ENCODE results near the gene RAB3C.

RAB3C gene

GRCh38 chr5:58827463-58827862 lies 244.6 kb downstream of the RAB3C start:
- no peak for DNase-seq (ENCODE audit: low read depth in 2 of 2)

- DNase-seq (ENCODE audit: low read depth in 2 of 2) = no peak
These were observed 245.4 kb downstream of the RAB3C start for GRCh38 chr5:58828258-58828657.

GRCh38 chr5:58834242-58835225 lies 251.7 kb downstream of the RAB3C start:
- DNase-seq (ENCODE audit: low read depth in 2 of 2) = no peak

- DNase-seq (ENCODE audit: low read depth in 2 of 2) = no peak
These were observed 253.5 kb downstream of the RAB3C start for GRCh38 chr5:58836351-58836750.

GRCh38 chr5:58838729-58839128 lies 255.9 kb downstream of the RAB3C start:
- no peak for DNase-seq (ENCODE audit: low read depth in 2 of 2)

GRCh38 chr5:58842852-58843251 lies 260.0 kb downstream of the RAB3C start:
- DNase-seq (ENCODE audit: low read depth in 2 of 2) = no peak

- DNase-seq (ENCODE audit: low read depth in 2 of 2) = no peak
These were observed 261.5 kb downstream of the RAB3C start for GRCh38 chr5:58844395-58844794.

- no peak for DNase-seq (ENCODE audit: low read depth in 2 of 2)
These were observed 264.2 kb downstream of the RAB3C start for GRCh38 chr5:58847041-58847440.

- no peak for DNase-seq (ENCODE audit: low read depth in 2 of 2)
These were observed 266.3 kb downstream of the RAB3C start for GRCh38 chr5:58849223-58849622.

- no peak for DNase-seq (ENCODE audit: low read depth in 2 of 2)
These were observed 267.2 kb downstream of the RAB3C start for GRCh38 chr5:58849921-58850667.

GRCh38 chr5:58851153-58851552 lies 268.3 kb downstream of the RAB3C start:
- DNase-seq (ENCODE audit: low read depth in 2 of 2) = no peak

GRCh38 chr5:58851571-58851970 lies 268.7 kb downstream of the RAB3C start:
- DNase-seq (ENCODE audit: low read depth in 2 of 2) = no peak

GRCh38 chr5:58852566-58852965 lies 269.7 kb downstream of the RAB3C start:
- no peak for DNase-seq (ENCODE audit: low read depth in 2 of 2)

- no peak for DNase-seq (ENCODE audit: low read depth in 2 of 2)
These were observed 271.6 kb downstream of the RAB3C start for GRCh38 chr5:58854441-58854840.

GRCh38 chr5:58855851-58856739 lies 273.2 kb downstream of the RAB3C start:
- DNase-seq (ENCODE audit: low read depth in 2 of 2) = no peak

- no peak for DNase-seq (ENCODE audit: low read depth in 2 of 2)
These were observed 274.7 kb downstream of the RAB3C start for GRCh38 chr5:58857609-58858008.

GRCh38 chr5:58860680-58861079 lies 277.8 kb downstream of the RAB3C start:
- DNase-seq (ENCODE audit: low read depth in 2 of 2) = no peak

GRCh38 chr5:58868931-58869330 lies 286.1 kb downstream of the RAB3C start:
- DNase-seq (ENCODE audit: low read depth in 2 of 2) = no peak

GRCh38 chr5:58871648-58872242 lies 288.9 kb downstream of the RAB3C start:
- no peak for DNase-seq (ENCODE audit: low read depth in 2 of 2)

- DNase-seq (ENCODE audit: low read depth in 2 of 2) = no peak
These were observed 289.9 kb downstream of the RAB3C start for GRCh38 chr5:58872670-58873273.

- DNase-seq (ENCODE audit: low read depth in 2 of 2) = no peak
These were observed 292.7 kb downstream of the RAB3C start for GRCh38 chr5:58875599-58875998.

Measured in stimulated activated CD4-positive, alpha-beta T cell treated with anti-CD3 and anti-CD28 coated beads, Interleukin-15, amount 100 ng/mL, for 48 hours (primary cell).